Esophagus muscularis mucosa (tissue), 3 donors: ENCODE results near the gene SUPV3L1.

Source experiments
- CTCF ChIP-seq, 3 experiments: fragments of 200-600 bp in 2 of 3; fragments of 450-650 bp in 1 of 3; sonication (generic) in 2 of 3; IDR thresholded peaks; one replicate each; pipeline ENCODE4 v1.5.1; 2017 to 2019; ENCODE audit warnings: antibody characterized with exemption in 3 of 3, mild to moderate bottlenecking in 2 of 3, moderate library complexity in 1 of 3
- POLR2A ChIP-seq: fragments of 450-650 bp; IDR thresholded peaks from one replicate; pipeline ENCODE4 v1.6.1; 2017; ENCODE audit warnings: antibody characterized with exemption, moderate library complexity, mild to moderate bottlenecking, low read depth

- TF ChIP-seq CTCF (IDR thresholded peaks at IDR 0.05) (no peak), POLR2A (no peak)
Observed at GRCh38 chr10:69247313-69247710, 67.3 kb downstream of the SUPV3L1 start.
